HepG2 (cell line): ENCODE results near the gene EIF3CL. TPM values are rescaled to one million over a fixed set of nuclear protein-coding genes. Genes with fewer than 3 reads are reported as not detected.
A peak's percentile ranks its signal among the peaks of the same experiment; 100 is the strongest.
"Not testable (repeated sequence)": the region's sequence is repeated elsewhere in the genome, so short reads cannot be mapped to it uniquely, and the experiment has no call there.

Source experiments
- ATAC-seq: fragments of 200-7000 bp; cut with Tn5 transposase; 3 replicates; pipeline ENCODE4 v1.9.1; 2020; ENCODE audit warnings: mild to moderate bottlenecking, moderate library complexity
- BruUV-seq: library from RNA; stranded (reverse); fragments of 400-500 nt; replicated peaks from 2 replicates; lab custom pipeline; 2021; lab: Mats Ljungman, UMichigan
- CTCF ChIA-PET: fragments of 300-600 bp; formaldehyde crosslinking; extraction: SDS; loops from one replicate; lab custom pipeline; 2021; ENCODE audit warnings: low total read pairs, inconsistent platforms, low intra/inter-chr PET ratio; lab: Yijun Ruan, JAX
- POLR2A ChIA-PET: fragments of 350-600 bp; sonication (Branson Sonifier 250); formaldehyde crosslinking; loops from one replicate; lab custom pipeline; 2020; ENCODE audit warnings: antibody characterized with exemption, inconsistent platforms; lab: Yijun Ruan, JAX
- DNase-seq: peaks from one replicate; pipeline ENCODE4 v3.0.0-alpha.2; 2015; ENCODE audit warnings: low spot score
- FAIRE-seq: peaks from 3 replicates; lab custom pipeline; 2011; peaks lifted over from hg19 to GRCh38; lab: Jason Lieb, UNC
- H2AFZ ChIP-seq: one replicate; pipeline ENCODE4 v1.6.1; 2011; ENCODE audit warnings: low read length, inconsistent platforms
- H3K27ac ChIP-seq: fragments of 300-600 bp; 3 replicates; pipeline ENCODE4 v1.8.0; 2011; ENCODE audit warnings: mixed run types, mild to moderate bottlenecking, mixed read lengths, low read length, inconsistent platforms; ENCODE audit not compliant: insufficient read depth; ENCODE audit errors: extremely low read length
- H3K27me3 ChIP-seq, 2 experiments: fragments of 200-600 bp in 1 of 2; 2 replicates in 1 of 2; 3 replicates in 1 of 2; pipeline versions ENCODE4 v1.6.0 to v1.8.0; 2011; ENCODE audit warnings: low read length in 2 of 2, mild to moderate bottlenecking in 2 of 2, moderate library complexity in 2 of 2, inconsistent platforms in 1 of 2; ENCODE audit not compliant: insufficient read depth in 2 of 2, control insufficient read depth in 1 of 2
- H3K36me3 ChIP-seq, 2 experiments: fragments of 200-600 bp in 1 of 2; replicated peaks in 1 of 2; 2 replicates in 1 of 2; 3 replicates in 1 of 2; pipeline versions ENCODE4 v1.5.1 to v1.8.0; 2011; ENCODE audit warnings: low read length in 2 of 2, inconsistent platforms in 1 of 2; ENCODE audit not compliant: insufficient read depth in 2 of 2, control insufficient read depth in 1 of 2
- H3K4me1 ChIP-seq: 2 replicates; pipeline ENCODE4 v1.5.1; 2012; ENCODE audit warnings: low read length, inconsistent platforms; ENCODE audit not compliant: insufficient read depth
- H3K4me2 ChIP-seq: 2 replicates; pipeline ENCODE4 v1.6.0; 2011; ENCODE audit warnings: low read depth, low read length, inconsistent platforms
- H3K4me3 ChIP-seq, 3 experiments: fragments of 200-600 bp in 1 of 3; sonication (generic), shearing (Covaris generic) in 1 of 3; replicated peaks in 1 of 3; 2 replicates each; pipeline ENCODE4 v1.5.1; 2011 to 2016; ENCODE audit warnings: low read length in 3 of 3, inconsistent platforms in 2 of 3, low read depth in 2 of 3, mild to moderate bottlenecking in 2 of 3, control low read depth in 1 of 3, mixed read lengths in 1 of 3; ENCODE audit not compliant: insufficient read depth in 1 of 3
- H3K79me2 ChIP-seq: one replicate; pipeline ENCODE4 v1.6.1; 2011; ENCODE audit warnings: low read length, inconsistent platforms; ENCODE audit not compliant: insufficient read depth
- H3K9ac ChIP-seq: 2 replicates; pipeline ENCODE4 v1.6.0; 2011; ENCODE audit warnings: mild to moderate bottlenecking, low read depth, low read length, inconsistent platforms; ENCODE audit not compliant: insufficient read depth
- H3K9me3 ChIP-seq: 2 replicates; pipeline ENCODE4 v1.5.1; 2012; ENCODE audit warnings: mild to moderate bottlenecking, low read length
- H4K20me1 ChIP-seq: 2 replicates; pipeline ENCODE4 v1.6.0; 2011; ENCODE audit warnings: inconsistent platforms, mild to moderate bottlenecking, low read length, moderate library complexity; ENCODE audit not compliant: insufficient read depth
- FOXA1 ChIP-seq, 2 experiments: fragments of 450-650 bp in 1 of 2; sonication (generic) in 1 of 2; formaldehyde crosslinking in 1 of 2; IDR thresholded peaks; 2 replicates each; pipeline versions ENCODE4 v1.4.0 to v1.6.1; 2016 to 2020; ENCODE audit warnings: missing genetic modification reagents in 1 of 2
- NFYC ChIP-seq: IDR thresholded peaks from 2 replicates; pipeline ENCODE4 v1.6.1; 2016; ENCODE audit warnings: missing genetic modification reagents, missing compliant biosample characterization
- USF2 ChIP-seq, 2 experiments: sonication (generic) in 1 of 2; formaldehyde crosslinking in 1 of 2; IDR thresholded peaks; 2 replicates each; pipeline versions ENCODE4 v1.5.1 to v1.6.1; 2011 to 2020; ENCODE audit warnings: borderline replicate concordance in 1 of 2, low read depth in 1 of 2, low read length in 1 of 2, mild to moderate bottlenecking in 1 of 2, missing genetic modification reagents in 1 of 2, moderate library complexity in 1 of 2
- WGBS: methylation state at CpG from one replicate; pipeline ENCODE4 v1.1.6; 2017; ENCODE audit warnings: low lambda C conversion rate; 5-methylcytosine and 5-hydroxymethylcytosine counted together
- in situ Hi-C: cut with HindIII; loops from 2 replicates; pipeline ENCODE4 v1.10.0; 2017; ENCODE audit warnings: low pct_unique_long_range_greater_than_20kb; ENCODE audit not compliant: extremely low pct_ligation_motif_present
- intact Hi-C: fragments of 100-400 bp; cut with micrococcal nuclease; formaldehyde crosslinking; loops from one replicate; pipeline ENCODE4 v1.10.0; 2022; ENCODE audit not compliant: unreplicated experiment
- microRNA-seq: library from miRNA; unstranded; fragments of <30 nt; microRNA quantifications from one replicate; pipeline ENCODE4, GENCODE V29; 2020
- polyA plus RNA-seq, 8 experiments: library from polyadenylated mRNA; depleted of rRNA in 3 of 8; stranded (reverse) in 7 of 8; unstranded in 1 of 8; fragments of >200 nt; fragmentation: Illumina TruSeq in 4 of 8; extraction: Trizol in 4 of 8; gene quantifications; 2 replicates each; pipeline versions ENCODE4 v1.2.1 to v1.2.3, GENCODE V29; 2011 to 2016; ENCODE audit warnings: low read depth in 4 of 8, missing spikeins in 1 of 8, mixed read lengths in 1 of 8; ENCODE audit not compliant: insufficient read depth in 1 of 8
- small RNA-seq, 3 experiments: library from RNA; depleted of rRNA; stranded (forward); fragments of <200 nt; gene quantifications; one replicate each; pipeline ENCODE3, GENCODE V24; 2012; ENCODE audit warnings: low read depth in 2 of 3, low replicate concordance in 1 of 3; ENCODE audit not compliant: insufficient read length in 3 of 3, insufficient read depth in 2 of 3
- total RNA-seq, 5 experiments: library from RNA; depleted of rRNA; stranded (reverse); fragments of >200 nt; fragmentation: Illumina TruSeq; extraction: Trizol; gene quantifications; 2 replicates each; pipeline ENCODE4 v1.2.3, GENCODE V29; 2016; ENCODE audit warnings: low read depth in 1 of 5

Gene EIF3CL
- total and polyA plus RNA-seq, 2 of the 13 experiments (the other 11 are each of a cell fraction or from before 2014, with no cell fraction given), result 113 to 229 TPM

GRCh38 chr16:28330232-28330631 lies 73.4 kb downstream of the EIF3CL start:
- CTCF ChIA-PET; H3K4me2 ChIP-seq; FAIRE-seq; intact Hi-C loops; H3K79me2 ChIP-seq; H3K27ac ChIP-seq; TF ChIP-seq USF2 (IDR thresholded peaks at IDR 0.05; ENCODE audit: low read depth, low read length); FOXA1 (IDR thresholded peaks at IDR 0.05): not testable (repeated sequence)
- 37% methylated on average over 8 of the region's 9 CpGs for WGBS
- peak; percentile 66 for ATAC-seq
- TF ChIP-seq NFYC (CRISPR knock-in tag) (peak; percentile 70), USF2 (CRISPR knock-in tag; IDR thresholded peaks at IDR 0.05; ENCODE audit: borderline replicate concordance) (peak; percentile 69; the same call in 1 of the 2 replicates), FOXA1 (CRISPR knock-in tag; IDR thresholded peaks at IDR 0.05) (0 out of 2 replicates have a peak, but pooled peaks have one; percentile 11)
- TF ChIP-seq, all 625 proteins: peak for 3; not testable (repeated sequence) for 622
- POLR2A ChIA-PET, DNase-seq, H3K9ac ChIP-seq, H2AFZ ChIP-seq, H3K4me3 ChIP-seq, BruUV-seq, H4K20me1 ChIP-seq, H3K27me3 ChIP-seq, H3K9me3 ChIP-seq, in situ Hi-C loops, H3K36me3 ChIP-seq: not testable (repeated sequence)
- H3K4me1 ChIP-seq, result peaks cover 20% of the 10 kb centered on the region

Small RNAs within 50 kb of the gene (microRNA-seq; reads per million reads assigned to microRNA genes)
- gene MIR6862-1, result not detected

Small RNAs within 50 kb of the gene (small RNA-seq; reads per million reads assigned to genes)
- 0 reads per million in 3 experiments for gene AC138904.2
- gene MIR6862-1, result 0 reads per million in 3 experiments

Other genes with a start within 250 kb of the EIF3CL start
- gene XPO6, start 191.9 kb downstream of the EIF3CL start, total RNA-seq (2016; rRNA removed; fragmentation: Illumina TruSeq; extraction: Trizol), result 102 and 109 TPM in 2 replicates
- gene XPO6, start 191.9 kb downstream of the EIF3CL start, polyA plus RNA-seq (2011; rRNA removed), result 119 and 129 TPM in 2 replicates
- 0.15 and 0.18 TPM in 2 replicates for gene SBK1, start 111.3 kb downstream of the EIF3CL start, total RNA-seq (2016; rRNA removed; fragmentation: Illumina TruSeq; extraction: Trizol)
- 0.17 and 0.26 TPM in 2 replicates for gene SBK1, start 111.3 kb downstream of the EIF3CL start, polyA plus RNA-seq (2011; rRNA removed)
- gene NPIPB6, start 40.3 kb downstream of the EIF3CL start, total RNA-seq (2016; rRNA removed; fragmentation: Illumina TruSeq; extraction: Trizol), result not detected in 2 replicates
- 0.25 and 0.50 TPM in 2 replicates for gene NPIPB6, start 40.3 kb downstream of the EIF3CL start, polyA plus RNA-seq (2011; rRNA removed)
- not detected in 2 replicates for gene NPIPB7, start 68.5 kb upstream of the EIF3CL start, total RNA-seq (2016; rRNA removed; fragmentation: Illumina TruSeq; extraction: Trizol)
- gene NPIPB7, start 68.5 kb upstream of the EIF3CL start, polyA plus RNA-seq (2011; rRNA removed), result 0.05 and 0.08 TPM in 2 replicates
- 19.9 and 23.4 TPM in 2 replicates for gene CLN3, start 88.2 kb upstream of the EIF3CL start, total RNA-seq (2016; rRNA removed; fragmentation: Illumina TruSeq; extraction: Trizol)
- gene CLN3, start 88.2 kb upstream of the EIF3CL start, polyA plus RNA-seq (2011; rRNA removed), result 46.8 and 50.0 TPM in 2 replicates
- 0.11 TPM in 1 of 2 replicates, not detected in the other for gene APOBR, start 90.8 kb upstream of the EIF3CL start, total RNA-seq (2016; rRNA removed; fragmentation: Illumina TruSeq; extraction: Trizol)
- gene APOBR, start 90.8 kb upstream of the EIF3CL start, polyA plus RNA-seq (2011; rRNA removed), result 0.03 TPM in 2 replicates
- gene IL27, start 103.0 kb upstream of the EIF3CL start, total RNA-seq (2016; rRNA removed; fragmentation: Illumina TruSeq; extraction: Trizol), result 0.13 TPM in 1 of 2 replicates, not detected in the other
- 0.29 and 0.54 TPM in 2 replicates for gene IL27, start 103.0 kb upstream of the EIF3CL start, polyA plus RNA-seq (2011; rRNA removed)
- 18.0 and 23.9 TPM in 2 replicates for gene NUPR1, start 135.1 kb upstream of the EIF3CL start, total RNA-seq (2016; rRNA removed; fragmentation: Illumina TruSeq; extraction: Trizol)
- 20.7 and 25.6 TPM in 2 replicates for gene NUPR1, start 135.1 kb upstream of the EIF3CL start, polyA plus RNA-seq (2011; rRNA removed)
- 21.2 and 29.4 TPM in 2 replicates for gene SGF29, start 150.1 kb upstream of the EIF3CL start, total RNA-seq (2016; rRNA removed; fragmentation: Illumina TruSeq; extraction: Trizol)
- gene SGF29, start 150.1 kb upstream of the EIF3CL start, polyA plus RNA-seq (2011; rRNA removed), result 5.0 and 5.4 TPM in 2 replicates
- gene SULT1A2, start 193.2 kb upstream of the EIF3CL start, total RNA-seq (2016; rRNA removed; fragmentation: Illumina TruSeq; extraction: Trizol), result 34.2 and 35.2 TPM in 2 replicates
- gene SULT1A2, start 193.2 kb upstream of the EIF3CL start, polyA plus RNA-seq (2011; rRNA removed), result 32.9 and 33.0 TPM in 2 replicates
- gene SULT1A1, start 206.2 kb upstream of the EIF3CL start, total RNA-seq (2016; rRNA removed; fragmentation: Illumina TruSeq; extraction: Trizol), result 147 and 174 TPM in 2 replicates
- gene SULT1A1, start 206.2 kb upstream of the EIF3CL start, polyA plus RNA-seq (2011; rRNA removed), result 114 and 117 TPM in 2 replicates
- 0.49 TPM in 1 of 2 replicates, not detected in the other for gene NPIPB8, start 234.2 kb upstream of the EIF3CL start, total RNA-seq (2016; rRNA removed; fragmentation: Illumina TruSeq; extraction: Trizol)
- 2.3 and 2.9 TPM in 2 replicates for gene NPIPB8, start 234.2 kb upstream of the EIF3CL start, polyA plus RNA-seq (2011; rRNA removed)